Natural killer cell (primary cell): ENCODE results near the gene GAS2L2. TPM values are rescaled to one million over a fixed set of nuclear protein-coding genes. Genes with fewer than 3 reads are reported as not detected.
"Not testable (repeated sequence)": the region's sequence is repeated elsewhere in the genome, so short reads cannot be mapped to it uniquely, and the experiment has no call there.

Experiments used
- ATAC-seq, 3 donors: fragments of 150-1000 bp in 2 of 3; fragments of 200-7000 bp in 1 of 3; cut with Tn5 transposase; 1 replicate in 1 of 3; 2 replicates in 2 of 3; pipeline ENCODE4 v1.10.0; 2021; ENCODE audit warnings: mild to moderate bottlenecking in 2 of 3, moderate library complexity in 2 of 3
- DNase-seq, 2 donors: peaks; one replicate each; pipeline versions ENCODE4 v3.0.0 to v3.0.0-alpha.2; 2013 to 2021; ENCODE audit warnings: mixed read lengths in 1 of 2
- H3K27ac ChIP-seq: one replicate; pipeline ENCODE4 v1.5.1; 2013; ENCODE audit warnings: mild to moderate bottlenecking, low read length
- H3K27me3 ChIP-seq: one replicate; pipeline ENCODE4 v1.6.1; 2013; ENCODE audit warnings: low read length; ENCODE audit not compliant: control insufficient read depth, insufficient read depth
- H3K36me3 ChIP-seq: one replicate; pipeline ENCODE4 v1.6.1; 2013; ENCODE audit warnings: low read length; ENCODE audit not compliant: control insufficient read depth, insufficient read depth
- H3K4me1 ChIP-seq: one replicate; pipeline ENCODE4 v1.6.1; 2013; ENCODE audit warnings: low read length; ENCODE audit not compliant: control insufficient read depth, insufficient read depth
- H3K4me3 ChIP-seq: one replicate; pipeline ENCODE4 v1.5.1; 2013; ENCODE audit warnings: low read length
- H3K9me3 ChIP-seq: one replicate; pipeline ENCODE4 v1.6.1; 2013; ENCODE audit warnings: low read length; ENCODE audit not compliant: control insufficient read depth, insufficient read depth
- H3K27ac Mint-ChIP-seq, 2 donors: one replicate each; pipeline ENCODE4 v1.8.0; 2022; ENCODE audit warnings: mild to moderate bottlenecking in 2 of 2, mixed read lengths in 2 of 2, moderate library complexity in 1 of 2
- H3K27me3 Mint-ChIP-seq, 2 donors: one replicate each; pipeline ENCODE4 v1.8.0; 2022; ENCODE audit warnings: low read depth in 2 of 2, mixed read lengths in 2 of 2
- H3K36me3 Mint-ChIP-seq: one replicate; pipeline ENCODE4 v1.8.0; 2022; ENCODE audit warnings: mixed read lengths
- H3K4me1 Mint-ChIP-seq, 2 donors: one replicate each; pipeline ENCODE4 v1.8.0; 2022; ENCODE audit warnings: mixed read lengths in 2 of 2
- H3K4me3 Mint-ChIP-seq: one replicate; pipeline ENCODE4 v1.8.0; 2022; ENCODE audit warnings: mild to moderate bottlenecking, moderate library complexity, mixed read lengths
- H3K9me3 Mint-ChIP-seq, 2 donors: one replicate each; pipeline ENCODE4 v1.8.0; 2022; ENCODE audit warnings: mixed read lengths in 2 of 2
- CTCF ChIP-seq: fragments of 200-600 bp; IDR thresholded peaks from one replicate; pipeline ENCODE4 v1.8.0; 2022; ENCODE audit warnings: antibody characterized with exemption
- WGBS: methylation state at CpG from one replicate; pipeline ENCODE4 v1.1.7; 2013; ENCODE audit warnings: missing lambda C conversion rate; ENCODE audit not compliant: insufficient coverage; 5-methylcytosine and 5-hydroxymethylcytosine counted together
- intact Hi-C: fragments of 100-400 bp; cut with micrococcal nuclease; formaldehyde crosslinking; loops from one replicate; pipeline ENCODE4 v1.14.2; 2022
- total RNA-seq, 4 donors: library from RNA; stranded (reverse); fragments of 120-200 nt in 1 of 4; gene quantifications; one replicate each; pipeline versions ENCODE4 v1.2.3 to v1.2.4, GENCODE V29; 2013 to 2022

The GAS2L2 gene
- total RNA-seq, 3 donors from 2014 or later (not counting 1 experiment from before 2014, with no cell fraction given): 0.23 TPM; not detected in 2

- no peak for TF ChIP-seq CTCF
- Histone ChIP-seq H3K9me3 (no peaks in the 10 kb centered on the region), H3K27me3 (no peaks in the 10 kb centered on the region), H3K4me3 (no peak overlapping the region), H3K27ac (no peak overlapping the region), H3K4me1 (no peaks in the 10 kb centered on the region), H3K36me3 (peaks cover 24% of the 10 kb centered on the region)
- H3K27ac Mint-ChIP-seq: no peak overlapping the region
- 81% methylated on average over 5 of the region's 5 CpGs for WGBS
- peaks cover 8 to 18% of the 10 kb centered on the region in 2 donors for H3K4me1 Mint-ChIP-seq
- ATAC-seq: no peak
- no peak for DNase-seq
- H3K27me3 Mint-ChIP-seq: no peaks in the 10 kb centered on the region
- H3K4me3 Mint-ChIP-seq: no peak overlapping the region
- H3K9me3 Mint-ChIP-seq: no peaks in the 10 kb centered on the region
- H3K36me3 Mint-ChIP-seq: peaks cover 11% of the 10 kb centered on the region
- intact Hi-C loops: no loop called here
These were observed 47.3 kb downstream of the GAS2L2 start for GRCh38 chr17:35705705-35706104.

- WGBS: no CpG with 5 or more reads among the region's 1 CpG
These were observed 47.8 kb downstream of the GAS2L2 start for GRCh38 chr17:35705230-35705629.

GRCh38 chr17:35703308-35703707, 49.7 kb downstream of the GAS2L2 start:
- H3K4me3 Mint-ChIP-seq, H3K9me3 Mint-ChIP-seq, H3K4me1 ChIP-seq, H3K27ac Mint-ChIP-seq, H3K27me3 ChIP-seq, ATAC-seq, H3K4me3 ChIP-seq, DNase-seq, H3K27me3 Mint-ChIP-seq, intact Hi-C loops, H3K27ac ChIP-seq, H3K36me3 Mint-ChIP-seq, H3K9me3 ChIP-seq, H3K36me3 ChIP-seq: not testable (repeated sequence)
- peaks cover 12 to 18% of the 10 kb centered on the region in 2 donors for H3K4me1 Mint-ChIP-seq
- 100% methylated on average over 2 of the region's 2 CpGs for WGBS

More at GRCh38 chr17:35705230-35705629, 47.8 kb downstream of the GAS2L2 start:
- Histone ChIP-seq H3K4me3 (no peak overlapping the region), H3K9me3 (no peaks in the 10 kb centered on the region), H3K4me1 (no peaks in the 10 kb centered on the region), H3K36me3 (peaks cover 20% of the 10 kb centered on the region), H3K27ac (no peak overlapping the region), H3K27me3 (no peaks in the 10 kb centered on the region)
- Mint-ChIP-seq H3K9me3 (no peaks in the 10 kb centered on the region), H3K27ac (no peak overlapping the region), H3K36me3 (peaks cover 7% of the 10 kb centered on the region), H3K4me1 (peaks cover 9 to 18% of the 10 kb centered on the region in 2 donors), H3K4me3 (no peak overlapping the region), H3K27me3 (no peaks in the 10 kb centered on the region)
- ATAC-seq (no peak), DNase-seq (no peak)
- TF ChIP-seq CTCF: no peak
- intact Hi-C loops: no loop called here

GRCh38 chr17:35701491-35701890, 51.5 kb downstream of the GAS2L2 start:
- Histone ChIP-seq H3K9me3 (no peaks in the 10 kb centered on the region), H3K4me3 (no peak overlapping the region), H3K27ac (no peak overlapping the region), H3K27me3 (no peaks in the 10 kb centered on the region), H3K4me1 (no peaks in the 10 kb centered on the region), H3K36me3 (peaks cover 13% of the 10 kb centered on the region)
- no peaks in the 10 kb centered on the region for H3K9me3 Mint-ChIP-seq
- ATAC-seq (no peak), DNase-seq (no peak)
- no peak for TF ChIP-seq CTCF
- H3K4me1 Mint-ChIP-seq: peaks cover 12% of the 10 kb centered on the region in 2 donors
- no peak overlapping the region for H3K4me3 Mint-ChIP-seq
- 91% methylated on average over 5 of the region's 5 CpGs for WGBS
- no peaks in the 10 kb centered on the region for H3K36me3 Mint-ChIP-seq
- H3K27ac Mint-ChIP-seq: no peak overlapping the region
- no peaks in the 10 kb centered on the region for H3K27me3 Mint-ChIP-seq
- intact Hi-C loops: no loop called here
